Measurements from ENCODE around the gene TP63.

DNA sequence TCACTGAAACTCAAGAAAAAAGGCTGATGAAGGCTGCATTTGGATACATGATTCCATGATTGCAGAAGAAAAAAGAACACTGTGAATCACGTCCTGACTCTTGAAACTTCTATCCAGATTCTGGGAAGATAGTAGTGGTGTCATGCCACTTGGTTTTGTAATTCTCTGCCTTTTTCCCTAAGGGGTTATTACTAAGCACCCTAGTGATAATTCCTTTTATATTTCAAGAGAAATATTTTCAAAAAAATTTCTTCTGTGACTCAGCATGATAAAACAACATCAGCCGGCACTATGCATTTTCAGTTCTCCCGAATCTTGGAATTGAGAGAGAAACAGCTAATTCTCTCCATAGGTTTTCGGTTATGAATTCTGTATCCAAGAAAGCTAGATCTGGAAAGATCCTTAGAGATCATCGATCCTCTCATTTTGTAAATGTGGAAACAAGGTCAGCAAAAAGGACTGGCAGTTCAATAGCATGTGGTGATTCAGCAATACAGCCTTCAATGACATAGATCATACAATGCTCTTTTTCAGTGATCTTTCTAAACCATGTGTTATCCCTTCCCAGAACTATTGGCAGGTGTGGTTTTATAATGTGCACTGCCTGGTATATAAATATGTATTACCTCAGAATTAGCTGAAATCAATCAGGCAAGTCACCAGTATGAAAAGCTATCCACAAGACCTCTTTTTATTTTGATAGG, 42.6 kb upstream of the TP63 start:
- TF ChIP-seq CTCF (IDR thresholded peaks at IDR 0.05) (no peak), POLR2A (IDR thresholded peaks at IDR 0.05) (no peak)

All from Peyer's patch (tissue), 4 donors.